ENCODE measurements around the gene ANGPTL8. TPM values are rescaled to one million over a fixed set of nuclear protein-coding genes. Genes with fewer than 3 reads are reported as not detected.

Gene ANGPTL8
- total and polyA plus RNA-seq, 2 experiments from 2014 or later = 1.7 TPM; not detected in 1

DNA sequence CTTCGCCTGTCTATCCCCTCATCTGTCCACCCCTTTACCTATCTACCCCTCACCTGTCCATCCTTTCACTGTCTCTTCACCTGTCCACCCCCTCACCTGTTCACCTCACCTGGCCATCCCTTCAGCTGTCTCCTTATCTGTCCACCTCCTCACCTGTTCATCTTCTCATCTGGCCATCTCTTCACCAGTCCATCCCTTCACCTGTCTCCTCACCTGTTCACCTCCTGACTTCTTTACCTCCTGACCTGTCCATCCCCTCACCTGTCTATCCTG is 28.8 kb upstream of the ANGPTL8 start:
- no peak overlapping the region for H3K4me2 ChIP-seq (ENCODE audit: unreplicated experiment)
- TF ChIP-seq EZH2phosphoT487 (IDR thresholded peaks at IDR 0.05; ENCODE audit: insufficient read depth, low read depth) (no peak), EZH2 (IDR thresholded peaks at IDR 0.05; ENCODE audit: insufficient read depth, poor library complexity, severe bottlenecking) (no peak)
- H3K36me3 ChIP-seq (ENCODE audit: low read depth) = no peaks in the 10 kb centered on the region
- no peaks in the 10 kb centered on the region for H4K20me1 ChIP-seq (ENCODE audit: insufficient read depth)
- in situ Hi-C loops (cut with MboI) = no loop called here
- no peaks in the 10 kb centered on the region for H3K9me2 ChIP-seq (ENCODE audit: insufficient read depth)
- no peak overlapping the region for H2AFZ ChIP-seq
- H3K9ac ChIP-seq = no peak overlapping the region
- H3F3A ChIP-seq (ENCODE audit: insufficient read depth) = peaks cover 18% of the 10 kb centered on the region
- no peak overlapping the region for H3K4me3 ChIP-seq
- no peak overlapping the region for H3K27ac ChIP-seq
- 91 to 100% methylated on average over 1 of the region's 1 CpG for WGBS, 2 experiments (ENCODE audit: low coverage in 1 of 2, low lambda C conversion rate in 2 of 2, missing lambda C conversion rate in 2 of 2)
- H3K4me1 ChIP-seq (ENCODE audit: insufficient read depth) = no peaks in the 10 kb centered on the region
- no peaks in the 10 kb centered on the region for H3K9me3 ChIP-seq (ENCODE audit: low read depth)
- no peak for DNase-seq
- no peaks in the 10 kb centered on the region for H3K79me2 ChIP-seq (ENCODE audit: insufficient read depth)
- no peaks in the 10 kb centered on the region for H3K27me3 ChIP-seq (replicated peaks; ENCODE audit: insufficient read depth)

- H3K27ac ChIP-seq = no peak overlapping the region
- H3K9me3 ChIP-seq (ENCODE audit: low read depth) = no peaks in the 10 kb centered on the region
- no peak for DNase-seq
- peaks cover 14% of the 10 kb centered on the region for H3F3A ChIP-seq (ENCODE audit: insufficient read depth)
- no peak overlapping the region for H3K9ac ChIP-seq
- in situ Hi-C loops (cut with MboI) = no loop called here
- no peaks in the 10 kb centered on the region for H3K4me1 ChIP-seq (ENCODE audit: insufficient read depth)
- no peaks in the 10 kb centered on the region for H3K27me3 ChIP-seq (replicated peaks; ENCODE audit: insufficient read depth)
- H2AFZ ChIP-seq = no peak overlapping the region
- 77 to 86% methylated on average over 5 to 6 of the region's 6 CpGs for WGBS, 2 experiments (ENCODE audit: low coverage in 1 of 2, low lambda C conversion rate in 2 of 2, missing lambda C conversion rate in 2 of 2)
- no peaks in the 10 kb centered on the region for H3K79me2 ChIP-seq (ENCODE audit: insufficient read depth)
- TF ChIP-seq EZH2phosphoT487 (IDR thresholded peaks at IDR 0.05; ENCODE audit: insufficient read depth, low read depth) = no peak
- TF ChIP-seq EZH2 (IDR thresholded peaks at IDR 0.05; ENCODE audit: insufficient read depth, poor library complexity, severe bottlenecking) = no peak
- no peaks in the 10 kb centered on the region for H3K9me2 ChIP-seq (ENCODE audit: insufficient read depth)
- H3K4me3 ChIP-seq = no peak overlapping the region
- no peaks in the 10 kb centered on the region for H3K36me3 ChIP-seq (ENCODE audit: low read depth)
- no peaks in the 10 kb centered on the region for H4K20me1 ChIP-seq (ENCODE audit: insufficient read depth)
- H3K4me2 ChIP-seq (ENCODE audit: unreplicated experiment) = no peak overlapping the region
Measured at GRCh38 chr19:11214387-11214786, 25.0 kb upstream of the ANGPTL8 start.

DNA sequence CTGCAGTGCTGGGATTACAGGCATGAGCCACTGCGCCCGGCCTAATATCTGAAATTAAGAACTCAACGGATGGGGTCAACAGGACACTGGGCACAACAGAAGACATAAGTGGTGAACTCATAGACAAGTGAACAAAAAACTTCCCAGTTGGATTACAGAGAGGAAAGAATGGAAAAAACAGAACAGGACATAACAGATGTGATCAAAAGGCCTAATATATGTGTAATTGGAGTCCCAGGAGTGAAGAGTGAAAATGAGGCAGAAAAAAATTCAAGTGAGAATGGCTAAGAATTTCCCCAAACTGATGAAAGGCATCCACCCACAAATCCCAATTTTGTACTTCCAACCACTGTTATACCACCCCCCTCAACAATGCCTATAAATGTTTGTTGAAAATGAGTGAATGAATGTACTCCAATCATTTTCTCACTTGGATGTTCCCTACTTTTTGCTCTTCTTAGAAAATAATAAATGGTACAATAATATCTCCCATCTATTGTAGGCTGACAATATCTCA is 18.3 kb upstream of the ANGPTL8 start:
- Histone ChIP-seq H3K9me2 (ENCODE audit: insufficient read depth) (no peaks in the 10 kb centered on the region), H2AFZ (no peak overlapping the region), H3K4me3 (no peak overlapping the region), H3K4me1 (ENCODE audit: insufficient read depth) (no peaks in the 10 kb centered on the region), H3K9me3 (ENCODE audit: low read depth) (no peaks in the 10 kb centered on the region), H3K36me3 (ENCODE audit: low read depth) (peaks cover 15% of the 10 kb centered on the region; the same call in 1 of the 2 replicates), H3K79me2 (ENCODE audit: insufficient read depth) (no peaks in the 10 kb centered on the region), H3F3A (ENCODE audit: insufficient read depth) (no peaks in the 10 kb centered on the region), H3K27ac (no peak overlapping the region), H3K27me3 (replicated peaks; ENCODE audit: insufficient read depth) (no peaks in the 10 kb centered on the region), H3K4me2 (ENCODE audit: unreplicated experiment) (no peak overlapping the region), H3K9ac (no peak overlapping the region), H4K20me1 (ENCODE audit: insufficient read depth) (no peaks in the 10 kb centered on the region)
- WGBS, 2 experiments (ENCODE audit: low coverage in 1 of 2, low lambda C conversion rate in 2 of 2, missing lambda C conversion rate in 2 of 2) = 100% methylated on average over 3 of the region's 3 CpGs
- DNase-seq = no peak
- in situ Hi-C loops (cut with MboI) = no loop called here
- TF ChIP-seq EZH2 (IDR thresholded peaks at IDR 0.05; ENCODE audit: insufficient read depth, poor library complexity, severe bottlenecking) (no peak), EZH2phosphoT487 (IDR thresholded peaks at IDR 0.05; ENCODE audit: insufficient read depth, low read depth) (no peak)

GRCh38 chr19:11223200-11223599 is 16.2 kb upstream of the ANGPTL8 start:
- no peaks in the 10 kb centered on the region for H3K79me2 ChIP-seq (ENCODE audit: insufficient read depth)
- H3K4me1 ChIP-seq (ENCODE audit: insufficient read depth) = no peaks in the 10 kb centered on the region
- no peak for TF ChIP-seq EZH2phosphoT487 (IDR thresholded peaks at IDR 0.05; ENCODE audit: insufficient read depth, low read depth)
- TF ChIP-seq EZH2 (IDR thresholded peaks at IDR 0.05; ENCODE audit: insufficient read depth, poor library complexity, severe bottlenecking) = no peak
- no peak overlapping the region for H2AFZ ChIP-seq
- H3K4me2 ChIP-seq (ENCODE audit: unreplicated experiment) = no peak overlapping the region
- no peaks in the 10 kb centered on the region for H3F3A ChIP-seq (ENCODE audit: insufficient read depth)
- H3K4me3 ChIP-seq = no peak overlapping the region
- WGBS, 2 experiments (ENCODE audit: low coverage in 1 of 2, low lambda C conversion rate in 2 of 2, missing lambda C conversion rate in 2 of 2) = 97 to 98% methylated on average over 3 of the region's 3 CpGs
- H3K9me3 ChIP-seq (ENCODE audit: low read depth) = no peaks in the 10 kb centered on the region
- DNase-seq = no peak
- no peak overlapping the region for H3K9ac ChIP-seq
- no peaks in the 10 kb centered on the region for H4K20me1 ChIP-seq (ENCODE audit: insufficient read depth)
- no peaks in the 10 kb centered on the region for H3K9me2 ChIP-seq (ENCODE audit: insufficient read depth)
- in situ Hi-C loops (cut with MboI) = no loop called here
- peaks cover 15% of the 10 kb centered on the region; the same call in 1 of the 2 replicates for H3K36me3 ChIP-seq (ENCODE audit: low read depth)
- no peaks in the 10 kb centered on the region for H3K27me3 ChIP-seq (replicated peaks; ENCODE audit: insufficient read depth)
- no peak overlapping the region for H3K27ac ChIP-seq

DNA sequence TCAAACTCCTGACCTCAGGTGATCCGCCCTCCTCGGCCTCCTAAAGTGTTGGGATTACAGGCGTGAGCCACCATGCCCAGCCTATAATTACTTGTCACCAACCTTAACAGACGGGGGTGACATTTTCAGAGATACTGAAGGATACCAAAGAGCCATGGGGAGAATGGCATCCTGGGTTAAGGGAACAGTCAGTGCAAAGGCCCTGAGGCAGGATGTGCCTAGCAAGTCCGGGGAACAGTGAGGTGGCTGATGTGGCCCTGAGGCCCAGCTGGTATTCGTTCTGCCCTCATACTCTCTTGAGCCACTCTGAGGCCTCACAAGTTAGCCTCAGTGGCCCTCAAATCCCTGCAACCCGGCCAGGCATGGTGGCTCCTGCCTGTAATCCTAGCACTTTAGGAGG is 15.0 kb upstream of the ANGPTL8 start:
- H3K79me2 ChIP-seq (ENCODE audit: insufficient read depth) = no peaks in the 10 kb centered on the region
- 94 to 97% methylated on average over 7 of the region's 7 CpGs for WGBS, 2 experiments (ENCODE audit: low coverage in 1 of 2, low lambda C conversion rate in 2 of 2, missing lambda C conversion rate in 2 of 2)
- H3K9me3 ChIP-seq (ENCODE audit: low read depth) = no peaks in the 10 kb centered on the region
- in situ Hi-C loops (cut with MboI) = no loop called here
- no peaks in the 10 kb centered on the region for H3F3A ChIP-seq (ENCODE audit: insufficient read depth)
- no peaks in the 10 kb centered on the region for H4K20me1 ChIP-seq (ENCODE audit: insufficient read depth)
- H3K36me3 ChIP-seq (ENCODE audit: low read depth) = peaks cover 15% of the 10 kb centered on the region; the same call in 1 of the 2 replicates
- H3K9ac ChIP-seq = no peak overlapping the region
- TF ChIP-seq EZH2 (IDR thresholded peaks at IDR 0.05; ENCODE audit: insufficient read depth, poor library complexity, severe bottlenecking) (no peak), EZH2phosphoT487 (IDR thresholded peaks at IDR 0.05; ENCODE audit: insufficient read depth, low read depth) (no peak)
- H3K27ac ChIP-seq = no peak overlapping the region
- no peak overlapping the region for H2AFZ ChIP-seq
- DNase-seq = no peak
- no peaks in the 10 kb centered on the region for H3K27me3 ChIP-seq (replicated peaks; ENCODE audit: insufficient read depth)
- H3K4me3 ChIP-seq = no peak overlapping the region
- H3K4me1 ChIP-seq (ENCODE audit: insufficient read depth) = no peaks in the 10 kb centered on the region
- no peak overlapping the region for H3K4me2 ChIP-seq (ENCODE audit: unreplicated experiment)
- H3K9me2 ChIP-seq (ENCODE audit: insufficient read depth) = no peaks in the 10 kb centered on the region
